Esophagus muscularis mucosa (tissue), 3 donors: ENCODE results near the gene SHISA2.

Source experiments
- POLR2AphosphoS5 ChIP-seq, 2 donors: sonication (generic); formaldehyde crosslinking; IDR thresholded peaks; one replicate each; pipeline ENCODE4 v1.6.1; 2017; ENCODE audit warnings: antibody characterized with exemption in 2 of 2
- TF ChIP-seq, protein P1 (sequence below), 3 experiments: fragments of 200-600 bp in 2 of 3; fragments of 450-650 bp in 1 of 3; sonication (generic) in 2 of 3; IDR thresholded peaks; one replicate each; pipeline ENCODE4 v1.5.1; 2017 to 2019; ENCODE audit warnings: antibody characterized with exemption in 3 of 3, mild to moderate bottlenecking in 2 of 3, moderate library complexity in 1 of 3

DNA sequence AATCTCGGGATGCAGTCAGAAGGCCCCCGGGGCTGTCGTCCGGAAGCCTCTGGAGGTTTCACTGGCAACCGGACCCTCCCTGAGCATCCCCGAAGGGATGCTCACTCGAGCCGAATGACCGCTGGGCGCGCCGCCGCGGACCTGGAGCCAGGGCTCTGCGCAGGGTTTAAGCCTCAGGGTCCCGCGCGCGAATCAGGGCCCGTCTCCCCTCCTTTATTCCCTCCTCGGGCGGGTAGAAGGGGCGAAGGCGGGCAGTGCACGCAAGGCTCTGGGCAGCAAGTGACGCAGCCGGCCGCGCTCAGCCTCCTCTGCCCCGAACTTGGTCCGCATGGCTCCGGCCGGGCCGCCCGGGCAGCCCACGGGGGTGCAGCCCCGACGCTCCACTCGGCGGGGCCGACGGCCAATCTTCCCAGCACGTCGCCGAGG is 572 bp downstream of the SHISA2 start:
- TF ChIP-seq, protein P1, sequence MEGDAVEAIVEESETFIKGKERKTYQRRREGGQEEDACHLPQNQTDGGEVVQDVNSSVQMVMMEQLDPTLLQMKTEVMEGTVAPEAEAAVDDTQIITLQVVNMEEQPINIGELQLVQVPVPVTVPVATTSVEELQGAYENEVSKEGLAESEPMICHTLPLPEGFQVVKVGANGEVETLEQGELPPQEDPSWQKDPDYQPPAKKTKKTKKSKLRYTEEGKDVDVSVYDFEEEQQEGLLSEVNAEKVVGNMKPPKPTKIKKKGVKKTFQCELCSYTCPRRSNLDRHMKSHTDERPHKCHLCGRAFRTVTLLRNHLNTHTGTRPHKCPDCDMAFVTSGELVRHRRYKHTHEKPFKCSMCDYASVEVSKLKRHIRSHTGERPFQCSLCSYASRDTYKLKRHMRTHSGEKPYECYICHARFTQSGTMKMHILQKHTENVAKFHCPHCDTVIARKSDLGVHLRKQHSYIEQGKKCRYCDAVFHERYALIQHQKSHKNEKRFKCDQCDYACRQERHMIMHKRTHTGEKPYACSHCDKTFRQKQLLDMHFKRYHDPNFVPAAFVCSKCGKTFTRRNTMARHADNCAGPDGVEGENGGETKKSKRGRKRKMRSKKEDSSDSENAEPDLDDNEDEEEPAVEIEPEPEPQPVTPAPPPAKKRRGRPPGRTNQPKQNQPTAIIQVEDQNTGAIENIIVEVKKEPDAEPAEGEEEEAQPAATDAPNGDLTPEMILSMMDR (IDR thresholded peaks at IDR 0.05): no peak
- TF ChIP-seq POLR2AphosphoS5 (IDR thresholded peaks at IDR 0.05): no peak
